Neural cell (in vitro differentiated cells): ENCODE results near the gene KRT37. TPM values are rescaled to one million over a fixed set of nuclear protein-coding genes. Genes with fewer than 3 reads are reported as not detected.

Source experiments
- H2AFZ ChIP-seq: fragments of 200-600, 300-800 bp; sonication (generic), shearing (Covaris generic); 2 replicates; pipeline ENCODE4 v1.6.0; 2014; ENCODE audit warnings: low read depth, mild to moderate bottlenecking, antibody characterized with exemption, low read length, moderate library complexity
- H3F3A ChIP-seq: fragments of 200-600 bp; shearing (Covaris generic); 2 replicates; pipeline ENCODE4 v1.6.1; 2016; ENCODE audit warnings: mild to moderate bottlenecking, moderate library complexity, mixed read lengths, antibody characterized with exemption, low read length; ENCODE audit not compliant: insufficient read depth, poor library complexity, severe bottlenecking
- H3K27ac ChIP-seq: fragments of 200-600, 300-800 bp; sonication (generic), shearing (Covaris generic); 2 replicates; pipeline ENCODE4 v1.5.1; 2014; ENCODE audit warnings: mild to moderate bottlenecking, low read length, moderate library complexity
- H3K27me3 ChIP-seq: fragments of 300-800, 200-600 bp; sonication (generic), shearing (Covaris generic); 2 replicates; pipeline ENCODE4 v1.6.0; 2014; ENCODE audit warnings: mild to moderate bottlenecking, low read depth, low read length, moderate library complexity; ENCODE audit not compliant: insufficient read depth
- H3K36me3 ChIP-seq: fragments of 300-800, 200-600 bp; sonication (generic), shearing (Covaris generic); 2 replicates; pipeline ENCODE4 v1.5.1; 2014; ENCODE audit warnings: mild to moderate bottlenecking, antibody characterized with exemption, low read length, moderate library complexity; ENCODE audit not compliant: insufficient read depth
- H3K4me2 ChIP-seq: fragments of 300-800, 200-600 bp; sonication (generic), shearing (Covaris generic); 2 replicates; pipeline ENCODE4 v1.6.0; 2014; ENCODE audit warnings: mild to moderate bottlenecking, low read length
- H3K4me3 ChIP-seq: fragments of 300-800, 200-600 bp; sonication (generic), shearing (Covaris generic); 2 replicates; pipeline ENCODE4 v1.5.1; 2014; ENCODE audit warnings: mild to moderate bottlenecking, low read length, moderate library complexity
- H3K79me2 ChIP-seq: fragments of 200-600 bp; shearing (Covaris generic); replicated peaks from 2 replicates; pipeline ENCODE4 v1.6.0; 2014; ENCODE audit warnings: mild to moderate bottlenecking, low read length, moderate library complexity; ENCODE audit not compliant: insufficient read depth
- H3K9ac ChIP-seq: fragments of 300-800, 200-600 bp; sonication (generic), shearing (Covaris generic); 2 replicates; pipeline ENCODE4 v1.6.1; 2016; ENCODE audit warnings: mild to moderate bottlenecking, low read length, mixed read lengths
- H3K9me2 ChIP-seq: fragments of 200-600 bp; shearing (Covaris generic); 2 replicates; pipeline ENCODE4 v1.6.1; 2016; ENCODE audit warnings: mild to moderate bottlenecking, low read length, mixed read lengths; ENCODE audit not compliant: insufficient read depth
- H3K9me3 ChIP-seq: fragments of 200-600, 300-800 bp; sonication (generic), shearing (Covaris generic); 2 replicates; pipeline ENCODE4 v1.6.1; 2016; ENCODE audit warnings: mild to moderate bottlenecking, mixed run types, low read length, moderate library complexity, mixed read lengths
- H4K20me1 ChIP-seq: fragments of 200-600 bp; shearing (Covaris generic); 2 replicates; pipeline ENCODE4 v1.6.1; 2016; ENCODE audit warnings: mild to moderate bottlenecking, mixed run types; ENCODE audit not compliant: insufficient read depth
- CTCF ChIP-seq: fragments of 450-650 bp; IDR thresholded peaks from 2 replicates; pipeline ENCODE4 v1.5.1; 2014; ENCODE audit warnings: antibody characterized with exemption, mild to moderate bottlenecking, moderate library complexity; ENCODE audit not compliant: poor library complexity, severe bottlenecking
- EP300 ChIP-seq: fragments of 450-650 bp; conservative IDR thresholded peaks from 2 replicates; pipeline ENCODE4 v1.6.1; 2014; ENCODE audit warnings: antibody characterized with exemption, mild to moderate bottlenecking, moderate library complexity; ENCODE audit not compliant: poor library complexity, severe bottlenecking
- EZH2 ChIP-seq: fragments of 200-600, 300-800 bp; shearing (Covaris generic), sonication (generic); IDR thresholded peaks from 2 replicates; pipeline ENCODE4 v1.6.1; 2014; ENCODE audit warnings: antibody characterized with exemption, low read length, borderline replicate concordance, mild to moderate bottlenecking; ENCODE audit not compliant: insufficient read depth, poor library complexity, severe bottlenecking
- MXI1 ChIP-seq: fragments of 450-650 bp; conservative IDR thresholded peaks from 2 replicates; pipeline ENCODE4 v1.6.1; 2014; ENCODE audit warnings: antibody characterized with exemption, mild to moderate bottlenecking; ENCODE audit not compliant: poor library complexity, severe bottlenecking
- POLR2AphosphoS5 ChIP-seq: IDR thresholded peaks from 2 replicates; pipeline ENCODE4 v1.6.1; 2012
- RAD21 ChIP-seq: fragments of 450-650 bp; conservative IDR thresholded peaks from 2 replicates; pipeline ENCODE4 v1.6.1; 2014; ENCODE audit warnings: antibody characterized with exemption, mild to moderate bottlenecking, moderate library complexity
- REST ChIP-seq: IDR thresholded peaks from 2 replicates; pipeline ENCODE4 v1.6.1; 2012; ENCODE audit warnings: borderline replicate concordance
- SMC3 ChIP-seq: fragments of 450-650 bp; conservative IDR thresholded peaks from 2 replicates; pipeline ENCODE4 v1.6.1; 2014; ENCODE audit warnings: antibody characterized with exemption, mild to moderate bottlenecking, moderate library complexity; ENCODE audit not compliant: poor library complexity
- TAF1 ChIP-seq: IDR thresholded peaks from 2 replicates; pipeline ENCODE4 v1.6.1; 2012; ENCODE audit warnings: low read depth
- polyA plus RNA-seq: library from polyadenylated mRNA; depleted of rRNA; stranded (reverse); fragments of >200 nt; gene quantifications from 2 replicates; pipeline ENCODE4 v1.2.3, GENCODE V29; 2014

Gene KRT37
- polyA plus RNA-seq, 1 donor from 2014 or later, result not detected

GRCh38 chr17:41411072-41411840, 13.1 kb downstream of the KRT37 start:
- H3K27me3 ChIP-seq, result no peaks in the 10 kb centered on the region
- H3K4me2 ChIP-seq, result no peak overlapping the region
- H3K9ac ChIP-seq, result no peak overlapping the region
- no peak overlapping the region for H2AFZ ChIP-seq
- H3F3A ChIP-seq, result no peaks in the 10 kb centered on the region
- H3K27ac ChIP-seq, result no peak overlapping the region
- H3K36me3 ChIP-seq, result no peaks in the 10 kb centered on the region
- H4K20me1 ChIP-seq, result no peaks in the 10 kb centered on the region
- H3K79me2 ChIP-seq, result no peaks in the 10 kb centered on the region
- H3K4me3 ChIP-seq, result no peak overlapping the region
- TF ChIP-seq EP300, result no peak
- no peak for TF ChIP-seq MXI1
- no peak for TF ChIP-seq SMC3
- no peak for TF ChIP-seq RAD21
- TF ChIP-seq EZH2, result no peak
- TF ChIP-seq POLR2AphosphoS5, result no peak
- TF ChIP-seq REST, result no peak
- no peak for TF ChIP-seq CTCF
- TF ChIP-seq TAF1, result no peak
- H3K9me3 ChIP-seq, result no peaks in the 10 kb centered on the region
- H3K9me2 ChIP-seq, result no peaks in the 10 kb centered on the region

GRCh38 chr17:41407226-41407625, 17.2 kb downstream of the KRT37 start:
- H3F3A ChIP-seq, result no peaks in the 10 kb centered on the region

More at GRCh38 chr17:41407226-41407625, 17.2 kb downstream of the KRT37 start:
- H4K20me1 ChIP-seq, result no peaks in the 10 kb centered on the region
- H3K9me2 ChIP-seq, result no peaks in the 10 kb centered on the region
- H3K4me3 ChIP-seq, result no peak overlapping the region
- no peaks in the 10 kb centered on the region for H3K27me3 ChIP-seq
- no peak for TF ChIP-seq CTCF
- no peak for TF ChIP-seq EP300
- no peak for TF ChIP-seq MXI1
- TF ChIP-seq EZH2, result no peak
- no peak for TF ChIP-seq RAD21
- no peak for TF ChIP-seq POLR2AphosphoS5
- TF ChIP-seq TAF1, result no peak
- no peak for TF ChIP-seq SMC3
- TF ChIP-seq REST, result no peak
- no peaks in the 10 kb centered on the region for H3K9me3 ChIP-seq
- no peak overlapping the region for H3K27ac ChIP-seq
- no peak overlapping the region for H3K4me2 ChIP-seq
- H2AFZ ChIP-seq, result no peak overlapping the region
- H3K36me3 ChIP-seq, result no peaks in the 10 kb centered on the region
- no peaks in the 10 kb centered on the region for H3K79me2 ChIP-seq
- H3K9ac ChIP-seq, result no peak overlapping the region
